Measurements from ENCODE around the gene TMEM204.

The TMEM204 gene

DNA sequence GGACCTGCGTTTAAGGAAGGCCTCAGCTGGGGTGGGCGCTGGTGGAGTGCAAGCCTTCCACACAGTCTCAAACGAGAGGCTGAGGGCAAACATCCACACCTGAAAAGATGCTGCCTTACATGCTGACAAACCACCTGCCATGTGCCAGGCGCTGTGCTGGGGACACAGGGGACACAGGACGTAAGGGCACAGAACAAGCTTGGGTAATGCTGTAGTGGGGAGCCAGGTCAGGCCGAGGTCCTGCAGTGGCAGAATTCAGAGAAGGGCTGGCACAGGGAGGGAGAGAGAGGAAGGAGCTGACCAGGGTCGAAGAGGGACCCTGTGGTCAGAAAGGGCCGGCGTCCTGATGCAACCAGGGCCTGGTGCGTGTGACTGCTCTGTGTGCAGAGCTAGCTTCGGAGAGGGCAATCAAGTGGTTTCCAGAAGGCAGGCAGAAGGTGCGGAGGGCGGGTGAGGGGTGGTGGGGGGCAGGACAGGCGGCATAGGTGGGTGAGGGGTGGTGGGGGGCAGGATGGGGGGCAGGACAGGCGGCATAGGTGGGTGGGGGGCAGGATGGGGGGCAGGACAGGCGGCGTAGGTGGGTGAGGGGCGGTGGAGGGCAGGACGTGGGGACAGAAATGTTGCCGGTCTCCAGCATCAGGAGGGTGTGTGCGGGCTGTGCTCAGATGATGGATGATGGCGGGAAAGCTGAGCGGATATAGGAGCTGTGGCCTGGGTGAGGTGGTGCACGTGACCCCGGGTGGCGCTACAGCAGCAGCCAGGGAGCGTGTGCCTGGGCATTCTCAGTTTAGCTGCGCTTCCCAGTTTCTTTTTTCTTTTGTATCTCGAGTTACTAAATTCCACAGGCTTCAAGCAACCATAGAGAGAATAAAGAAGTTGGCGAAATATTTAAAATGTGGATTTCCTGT is 21.6 kb upstream of the TMEM204 start:
- H3K9ac ChIP-seq (ENCODE audit: low read length): no peak overlapping the region
- no peaks in the 10 kb centered on the region for H3K27me3 ChIP-seq (ENCODE audit: control insufficient read depth in 1 of 2, insufficient read depth in 2 of 2, low read length in 2 of 2)
- no peaks in the 10 kb centered on the region for H3K4me1 ChIP-seq (ENCODE audit: insufficient read depth, low read length)
- H3K27ac ChIP-seq (ENCODE audit: low read depth, low read length): no peak overlapping the region
- no peaks in the 10 kb centered on the region for H3K36me3 ChIP-seq (ENCODE audit: insufficient read depth, low read length)
- H3K4me3 ChIP-seq (ENCODE audit: low read depth in 1 of 2, low read length in 2 of 2): no peak overlapping the region
- no peaks in the 10 kb centered on the region for H3K9me3 ChIP-seq (ENCODE audit: low read length)

DNA sequence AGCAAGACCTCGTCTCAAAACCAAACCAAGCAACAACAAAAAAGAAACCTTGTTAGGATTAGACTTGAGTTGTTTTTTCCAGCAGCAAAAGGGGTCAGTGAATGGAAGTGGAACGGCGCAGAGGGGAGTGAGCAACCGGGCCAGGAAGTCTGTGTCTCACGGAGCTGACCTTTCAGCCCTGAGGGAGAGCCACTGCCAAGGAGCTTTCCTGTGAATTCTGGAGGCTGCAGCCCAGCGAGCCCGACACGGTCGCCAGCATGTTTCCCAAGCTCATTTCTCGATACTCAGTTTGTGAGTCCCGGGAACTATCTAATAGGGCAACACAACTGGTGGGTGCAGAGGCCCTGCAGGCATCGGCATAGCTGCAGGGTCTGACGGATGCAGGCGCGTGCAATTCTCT is 20.7 kb upstream of the TMEM204 start:
- H3K27ac ChIP-seq (ENCODE audit: low read depth, low read length): no peak overlapping the region
- H3K9ac ChIP-seq (ENCODE audit: low read length): no peak overlapping the region
- no peaks in the 10 kb centered on the region for H3K4me1 ChIP-seq (ENCODE audit: insufficient read depth, low read length)
- no peaks in the 10 kb centered on the region for H3K9me3 ChIP-seq (ENCODE audit: low read length)
- no peaks in the 10 kb centered on the region for H3K27me3 ChIP-seq (ENCODE audit: control insufficient read depth in 1 of 2, insufficient read depth in 2 of 2, low read length in 2 of 2)
- no peak overlapping the region for H3K4me3 ChIP-seq (ENCODE audit: low read depth in 1 of 2, low read length in 2 of 2)
- H3K36me3 ChIP-seq (ENCODE audit: insufficient read depth, low read length): no peaks in the 10 kb centered on the region

DNA sequence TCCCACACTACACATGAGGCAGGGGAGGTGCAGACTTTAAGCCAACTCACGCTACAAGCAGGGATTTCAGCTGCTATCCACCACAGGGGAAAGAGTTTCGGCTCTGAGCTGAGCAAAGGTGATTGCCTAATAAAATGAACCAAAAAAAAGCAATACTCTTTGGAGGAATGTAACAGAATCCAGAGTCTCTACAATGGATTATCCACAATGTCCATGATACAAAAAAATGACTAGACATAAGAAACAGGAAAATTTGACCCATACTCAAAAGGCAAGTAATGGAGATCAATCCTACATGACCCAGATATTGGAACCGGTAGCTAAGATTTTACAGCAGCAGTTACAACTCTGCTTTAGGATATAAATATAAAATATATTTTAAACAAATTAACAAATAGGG is 19.0 kb upstream of the TMEM204 start:
- Histone ChIP-seq H3K27me3 (ENCODE audit: control insufficient read depth in 1 of 2, insufficient read depth in 2 of 2, low read length in 2 of 2) (no peaks in the 10 kb centered on the region), H3K36me3 (ENCODE audit: insufficient read depth, low read length) (peaks cover 6% of the 10 kb centered on the region), H3K9ac (ENCODE audit: low read length) (no peak overlapping the region), H3K27ac (ENCODE audit: low read depth, low read length) (no peak overlapping the region), H3K4me3 (ENCODE audit: low read depth in 1 of 2, low read length in 2 of 2) (no peak overlapping the region), H3K9me3 (ENCODE audit: low read length) (no peaks in the 10 kb centered on the region), H3K4me1 (ENCODE audit: insufficient read depth, low read length) (no peaks in the 10 kb centered on the region)

DNA sequence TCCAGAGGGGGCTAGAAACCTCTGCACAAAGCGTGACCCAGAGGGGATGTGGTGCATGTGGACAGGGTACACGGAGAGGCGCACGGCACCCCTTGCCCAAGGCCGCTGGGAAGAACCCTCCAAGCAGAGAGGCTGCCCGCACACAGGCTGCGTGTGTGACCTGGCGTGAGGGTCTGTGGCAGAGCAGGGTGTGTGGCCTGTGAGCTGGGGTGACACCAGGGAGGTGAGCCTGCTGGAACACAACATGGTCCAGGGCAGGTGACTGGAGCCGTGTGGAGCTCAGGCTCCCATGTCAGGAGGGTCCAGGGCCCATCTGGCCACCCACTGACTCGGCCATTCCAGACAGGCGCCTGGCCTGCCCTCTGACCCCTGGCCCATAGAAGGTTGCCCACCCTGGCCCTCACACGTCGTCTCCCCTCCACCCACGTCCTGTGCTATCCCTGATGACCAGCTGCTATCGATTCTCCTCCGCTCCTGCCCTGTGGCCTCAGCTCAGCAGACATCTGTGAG is 14.8 kb upstream of the TMEM204 start:
- no peak overlapping the region for H3K9ac ChIP-seq (ENCODE audit: low read length)
- H3K27ac ChIP-seq (ENCODE audit: low read depth, low read length): no peak overlapping the region
- peaks cover 24% of the 10 kb centered on the region for H3K36me3 ChIP-seq (ENCODE audit: insufficient read depth, low read length)
- no peaks in the 10 kb centered on the region for H3K4me1 ChIP-seq (ENCODE audit: insufficient read depth, low read length)
- H3K4me3 ChIP-seq (ENCODE audit: low read depth in 1 of 2, low read length in 2 of 2): no peak overlapping the region
- no peaks in the 10 kb centered on the region for H3K27me3 ChIP-seq (ENCODE audit: control insufficient read depth in 1 of 2, insufficient read depth in 2 of 2, low read length in 2 of 2)
- H3K9me3 ChIP-seq (ENCODE audit: low read length): no peaks in the 10 kb centered on the region

DNA sequence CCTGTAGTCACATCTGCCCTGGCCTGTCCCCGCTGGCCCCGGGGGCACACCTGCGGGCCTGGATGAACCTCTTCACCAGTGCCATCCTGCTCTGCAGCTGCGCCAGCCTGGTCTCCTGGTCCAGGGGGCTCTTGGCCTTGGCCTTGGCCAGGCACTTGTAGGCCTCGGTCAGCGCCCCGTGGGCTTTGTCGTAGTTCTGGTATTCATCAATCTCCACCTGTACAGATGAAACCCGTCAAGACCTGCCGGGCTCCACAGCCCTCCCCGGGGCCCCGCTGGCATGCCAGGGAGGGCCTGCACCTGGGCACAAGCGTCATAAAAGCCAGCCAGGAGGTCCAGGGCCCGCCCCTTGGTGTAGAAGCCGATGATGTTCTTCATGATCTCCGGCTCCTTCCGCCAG is 13.6 kb upstream of the TMEM204 start:
- Histone ChIP-seq H3K27ac (ENCODE audit: low read depth, low read length) (no peak overlapping the region), H3K9me3 (ENCODE audit: low read length) (no peaks in the 10 kb centered on the region), H3K27me3 (ENCODE audit: control insufficient read depth in 1 of 2, insufficient read depth in 2 of 2, low read length in 2 of 2) (no peaks in the 10 kb centered on the region), H3K4me1 (ENCODE audit: insufficient read depth, low read length) (no peaks in the 10 kb centered on the region), H3K36me3 (ENCODE audit: insufficient read depth, low read length) (peaks cover 27% of the 10 kb centered on the region), H3K9ac (ENCODE audit: low read length) (no peak overlapping the region), H3K4me3 (ENCODE audit: low read depth in 1 of 2, low read length in 2 of 2) (no peak overlapping the region)

DNA sequence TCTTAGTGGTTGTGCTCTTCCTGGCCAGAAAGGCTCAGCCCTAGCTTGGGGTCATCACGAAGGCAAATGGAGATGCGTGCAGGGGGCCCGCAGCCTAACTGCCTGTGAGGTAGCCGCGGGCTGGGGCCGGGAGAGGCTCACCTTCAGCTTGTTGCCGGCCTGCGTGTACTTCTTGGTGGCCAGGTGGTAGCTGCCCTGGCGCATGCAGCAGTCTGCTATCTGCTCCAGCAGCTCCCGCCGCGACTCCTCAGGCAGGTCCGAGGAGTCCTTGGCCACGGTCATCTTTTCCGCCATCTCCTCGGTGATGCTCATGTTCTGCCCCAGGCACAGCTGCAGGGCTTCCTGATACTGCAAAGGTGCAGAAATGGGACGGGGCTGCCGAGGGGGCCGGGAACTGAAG is 13.0 kb upstream of the TMEM204 start:
- Histone ChIP-seq H3K27ac (ENCODE audit: low read depth, low read length) (no peak overlapping the region), H3K9ac (ENCODE audit: low read length) (no peak overlapping the region), H3K4me3 (ENCODE audit: low read depth in 1 of 2, low read length in 2 of 2) (no peak overlapping the region), H3K36me3 (ENCODE audit: insufficient read depth, low read length) (peaks cover 27% of the 10 kb centered on the region), H3K4me1 (ENCODE audit: insufficient read depth, low read length) (no peaks in the 10 kb centered on the region), H3K27me3 (ENCODE audit: control insufficient read depth in 1 of 2, insufficient read depth in 2 of 2, low read length in 2 of 2) (no peaks in the 10 kb centered on the region), H3K9me3 (ENCODE audit: low read length) (no peaks in the 10 kb centered on the region)

DNA sequence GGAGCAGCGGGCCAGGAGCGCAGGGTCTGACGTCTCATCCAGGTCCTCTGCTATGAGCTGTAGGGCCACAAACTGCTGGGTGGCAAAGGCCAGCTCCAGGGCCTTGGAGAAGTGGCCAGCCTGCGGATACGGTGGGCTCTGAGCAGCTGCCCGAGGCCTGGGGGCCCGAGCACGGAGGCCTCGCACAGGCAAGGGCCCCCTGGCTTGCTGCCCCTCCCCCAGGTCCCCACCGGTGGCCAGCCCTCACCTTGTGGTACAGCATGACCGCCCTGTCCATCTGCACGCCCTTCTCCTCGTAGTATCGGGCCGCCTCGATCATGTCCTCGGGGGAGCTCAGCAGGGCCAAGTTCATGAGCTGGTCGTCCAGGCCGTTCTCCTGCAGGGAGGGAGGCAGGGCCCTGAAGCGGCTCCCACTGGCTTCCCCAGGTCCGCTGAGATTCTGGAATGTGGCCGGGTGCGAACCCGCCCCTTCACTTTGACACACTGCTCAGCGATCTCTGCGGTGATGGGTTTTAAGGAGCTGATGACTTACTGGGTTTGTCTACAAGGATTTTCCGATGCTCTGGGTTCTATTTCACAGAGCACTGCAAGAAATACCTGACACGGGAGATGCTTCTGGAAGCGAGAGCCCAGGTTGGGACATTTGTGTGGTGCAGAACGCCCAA is 9.8 kb upstream of the TMEM204 start:
- Histone ChIP-seq H3K9ac (ENCODE audit: low read length) (no peak overlapping the region), H3K4me1 (ENCODE audit: insufficient read depth, low read length) (no peaks in the 10 kb centered on the region), H3K9me3 (ENCODE audit: low read length) (no peaks in the 10 kb centered on the region), H3K27me3 (ENCODE audit: control insufficient read depth in 1 of 2, insufficient read depth in 2 of 2, low read length in 2 of 2) (no peaks in the 10 kb centered on the region), H3K4me3 (ENCODE audit: low read depth in 1 of 2, low read length in 2 of 2) (no peak overlapping the region), H3K36me3 (ENCODE audit: insufficient read depth, low read length) (peaks cover 24% of the 10 kb centered on the region), H3K27ac (ENCODE audit: low read depth, low read length) (no peak overlapping the region)

DNA sequence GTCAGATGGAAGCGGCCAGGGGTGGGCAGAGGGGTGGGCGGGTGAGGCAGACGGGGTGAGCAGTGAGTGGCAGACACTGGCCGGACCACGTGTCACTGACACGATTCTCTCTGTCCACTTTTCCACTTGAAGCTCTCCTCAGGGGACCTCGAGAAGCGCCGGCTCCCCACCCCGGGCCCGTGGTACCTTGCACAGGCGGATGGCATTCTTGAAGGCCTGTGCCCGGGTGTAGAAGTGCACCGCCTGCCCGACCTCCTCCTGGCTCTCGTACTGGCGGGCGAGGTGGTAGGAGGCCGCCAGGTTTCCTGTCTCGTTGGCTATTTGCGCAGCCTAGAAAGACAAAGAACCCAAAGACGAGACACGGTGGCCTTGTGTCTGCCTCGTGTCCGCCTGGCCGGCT is 9.1 kb upstream of the TMEM204 start:
- H3K36me3 ChIP-seq (ENCODE audit: insufficient read depth, low read length): peaks cover 23% of the 10 kb centered on the region
- H3K9me3 ChIP-seq (ENCODE audit: low read length): no peaks in the 10 kb centered on the region

DNA sequence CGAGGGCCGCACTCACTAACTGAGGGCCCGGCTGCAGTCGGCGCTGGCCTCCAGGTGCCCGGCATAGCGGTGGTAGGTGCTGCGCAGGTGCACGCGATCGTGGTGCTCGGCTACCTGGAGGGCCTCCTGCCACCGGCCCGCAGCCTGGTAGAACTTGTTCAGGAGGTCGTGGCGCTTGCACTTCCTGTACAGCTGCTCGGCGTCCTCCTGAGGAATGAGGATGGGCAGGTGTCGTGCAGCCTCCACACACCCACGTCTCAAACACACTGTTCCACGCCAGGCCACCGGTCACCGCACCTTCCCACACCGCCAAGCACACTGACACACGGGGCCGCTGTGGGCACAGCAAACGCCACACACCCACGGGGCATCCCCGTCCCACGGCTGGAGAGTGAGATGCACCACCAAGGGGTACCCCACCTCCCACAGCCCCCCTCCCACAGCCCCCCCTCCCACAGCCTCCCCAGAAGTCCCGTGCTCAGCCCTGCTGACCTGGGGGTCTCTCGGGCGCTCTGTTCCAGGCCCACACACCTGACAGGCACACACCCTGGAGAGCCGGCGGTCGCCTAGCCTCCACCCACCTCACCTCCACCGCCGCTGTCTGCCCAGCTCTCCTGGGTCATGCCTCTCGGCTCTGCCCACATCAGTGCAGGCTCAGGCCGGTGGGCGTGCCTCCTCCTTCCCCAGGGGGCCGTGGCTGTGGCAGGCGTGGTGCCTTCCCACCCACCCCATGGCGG is 7.4 kb upstream of the TMEM204 start:
- peaks cover 9% of the 10 kb centered on the region for H3K4me1 ChIP-seq (ENCODE audit: insufficient read depth, low read length)
- no peak overlapping the region for H3K27ac ChIP-seq (ENCODE audit: low read depth, low read length)
- H3K9me3 ChIP-seq (ENCODE audit: low read length): no peaks in the 10 kb centered on the region
- no peak overlapping the region for H3K9ac ChIP-seq (ENCODE audit: low read length)
- no peak overlapping the region for H3K4me3 ChIP-seq (ENCODE audit: low read depth in 1 of 2, low read length in 2 of 2)
- peaks cover 13% of the 10 kb centered on the region for H3K36me3 ChIP-seq (ENCODE audit: insufficient read depth, low read length)
- H3K27me3 ChIP-seq (ENCODE audit: control insufficient read depth in 1 of 2, insufficient read depth in 2 of 2, low read length in 2 of 2): no peaks in the 10 kb centered on the region

More for the DNA sequence above, 9.1 kb upstream of the TMEM204 start:
- Histone ChIP-seq H3K4me3 (ENCODE audit: low read depth in 1 of 2, low read length in 2 of 2) (no peak overlapping the region), H3K4me1 (ENCODE audit: insufficient read depth, low read length) (no peaks in the 10 kb centered on the region), H3K27me3 (ENCODE audit: control insufficient read depth in 1 of 2, insufficient read depth in 2 of 2, low read length in 2 of 2) (no peaks in the 10 kb centered on the region), H3K27ac (ENCODE audit: low read depth, low read length) (no peak overlapping the region), H3K9ac (ENCODE audit: low read length) (no peak overlapping the region)

DNA sequence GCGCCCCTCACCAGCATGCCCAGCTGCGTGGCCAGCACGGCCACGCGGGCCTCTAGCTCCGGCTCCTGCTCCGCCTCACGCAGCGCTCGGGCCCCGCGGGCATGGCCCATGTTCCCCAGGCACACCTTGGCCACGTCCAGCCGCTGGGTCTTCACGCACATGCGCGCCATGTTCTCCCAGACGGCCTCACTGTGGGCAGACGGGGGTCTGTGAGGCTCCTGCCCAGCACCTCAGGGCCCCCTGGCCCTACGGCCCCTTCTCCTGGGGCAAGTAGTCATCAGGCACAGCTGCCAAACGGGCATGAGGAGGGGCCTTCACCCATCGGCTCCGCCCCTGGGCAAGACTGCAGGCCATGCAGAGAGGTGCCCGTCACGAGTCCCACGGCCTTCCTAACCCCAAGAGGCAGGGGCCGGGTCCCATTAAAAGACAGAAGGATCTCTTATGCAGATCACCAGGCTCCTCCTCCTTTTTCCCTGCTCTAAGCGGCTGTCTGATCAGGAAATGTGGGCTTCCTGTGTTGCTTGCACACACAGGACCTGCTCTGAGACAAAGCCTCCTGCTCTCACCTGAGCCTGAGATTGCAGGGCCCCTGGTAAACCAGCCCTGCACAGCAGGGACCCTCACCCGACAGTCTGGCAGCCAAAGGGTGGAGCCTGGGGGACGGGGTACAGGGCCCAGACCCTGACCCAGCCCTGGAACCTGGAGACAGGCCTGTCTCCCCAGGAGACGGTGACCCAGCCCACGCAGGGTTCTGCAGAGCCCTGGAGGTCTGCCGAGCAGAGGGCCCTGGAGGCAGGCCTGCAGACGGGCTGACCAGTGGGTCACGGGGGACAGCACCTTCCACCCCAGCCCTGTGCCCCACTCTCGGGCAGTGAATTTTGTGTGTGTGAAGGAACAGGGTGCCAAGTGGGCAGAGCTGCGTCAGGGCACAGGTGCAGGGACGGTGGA is 6.6 kb upstream of the TMEM204 start:
- Histone ChIP-seq H3K9ac (ENCODE audit: low read length) (no peak overlapping the region), H3K4me1 (ENCODE audit: insufficient read depth, low read length) (peaks cover 18% of the 10 kb centered on the region), H3K4me3 (ENCODE audit: low read depth in 1 of 2, low read length in 2 of 2) (no peak overlapping the region), H3K27ac (ENCODE audit: low read depth, low read length) (no peak overlapping the region), H3K27me3 (ENCODE audit: control insufficient read depth in 1 of 2, insufficient read depth in 2 of 2, low read length in 2 of 2) (no peaks in the 10 kb centered on the region), H3K9me3 (ENCODE audit: low read length) (no peaks in the 10 kb centered on the region), H3K36me3 (ENCODE audit: insufficient read depth, low read length) (peaks cover 13% of the 10 kb centered on the region)
